Hepatocyte (in vitro differentiated cells): Measurements from ENCODE around the gene ADD1. TPM values are rescaled to one million over a fixed set of nuclear protein-coding genes. Genes with fewer than 3 reads are reported as not detected.

Source experiments
- DNase-seq: peaks from one replicate; pipeline ENCODE4 v3.0.0-alpha.2; 2016; ENCODE audit warnings: low spot score
- H2AFZ ChIP-seq: fragments of 200-600 bp; sonication (generic); 2 replicates; pipeline ENCODE4 v1.6.0; 2016; ENCODE audit warnings: antibody characterized with exemption, mild to moderate bottlenecking
- H3K27ac ChIP-seq: fragments of 200-600 bp; sonication (generic); 2 replicates; pipeline ENCODE4 v1.5.1; 2016; ENCODE audit warnings: mild to moderate bottlenecking
- H3K27me3 ChIP-seq: fragments of 200-600 bp; sonication (generic); 2 replicates; pipeline ENCODE4 v1.6.1; 2016
- H3K36me3 ChIP-seq: fragments of 200-600 bp; sonication (generic); replicated peaks from 2 replicates; pipeline ENCODE4 v1.5.1; 2016; ENCODE audit warnings: low read depth; ENCODE audit not compliant: insufficient read depth
- H3K4me1 ChIP-seq: fragments of 200-600 bp; sonication (generic); 2 replicates; pipeline ENCODE4 v1.5.1; 2016; ENCODE audit warnings: mild to moderate bottlenecking, moderate library complexity; ENCODE audit not compliant: insufficient read depth
- H3K4me2 ChIP-seq: fragments of 200-600 bp; sonication (generic); 2 replicates; pipeline ENCODE4 v1.6.0; 2016
- H3K4me3 ChIP-seq: fragments of 200-600 bp; sonication (generic); 2 replicates; pipeline ENCODE4 v1.5.1; 2016; ENCODE audit warnings: mild to moderate bottlenecking
- H3K79me2 ChIP-seq: fragments of 200-600 bp; sonication (generic); 2 replicates; pipeline ENCODE4 v1.6.0; 2017; ENCODE audit warnings: mild to moderate bottlenecking
- H3K9me2 ChIP-seq: fragments of 200-600 bp; sonication (generic); replicated peaks from 2 replicates; pipeline ENCODE4 v1.6.0; 2017; ENCODE audit warnings: mild to moderate bottlenecking; ENCODE audit not compliant: insufficient read depth
- H3K9me3 ChIP-seq: fragments of 200-600 bp; sonication (generic); 2 replicates; pipeline ENCODE4 v1.5.1; 2016; ENCODE audit warnings: low read depth, mild to moderate bottlenecking
- H4K20me1 ChIP-seq: fragments of 200-600 bp; sonication (generic); 2 replicates; pipeline ENCODE4 v1.6.0; 2016; ENCODE audit warnings: mild to moderate bottlenecking; ENCODE audit not compliant: insufficient read depth, poor library complexity, severe bottlenecking
- CTCF ChIP-seq: fragments of 200-600 bp; sonication (generic); IDR thresholded peaks from 2 replicates; pipeline ENCODE4 v1.5.1; 2016; ENCODE audit warnings: antibody characterized with exemption, mild to moderate bottlenecking; ENCODE audit not compliant: poor library complexity
- EZH2 ChIP-seq: fragments of 200-600 bp; sonication (generic); IDR thresholded peaks from 2 replicates; pipeline ENCODE4 v1.6.1; 2016; ENCODE audit warnings: antibody characterized with exemption, mild to moderate bottlenecking, borderline replicate concordance
- EZH2phosphoT487 ChIP-seq: fragments of 200-600 bp; sonication (generic); IDR thresholded peaks from one replicate; pipeline ENCODE4 v1.6.1; 2018; ENCODE audit warnings: antibody characterized with exemption, mild to moderate bottlenecking, low read depth, moderate library complexity; ENCODE audit not compliant: unreplicated experiment, severe bottlenecking
- WGBS: methylation state at CpG from one replicate; pipeline ENCODE4 v1.1.6; 2016; ENCODE audit warnings: low lambda C conversion rate; ENCODE audit errors: missing lambda C conversion rate; 5-methylcytosine and 5-hydroxymethylcytosine counted together
- polyA plus RNA-seq: library from polyadenylated mRNA; unstranded; fragments of >200 nt; fragmentation: Nextera tagmentation; extraction: Ambion mirVana; gene quantifications from 2 replicates; pipeline ENCODE4 v1.2.1, GENCODE V29; 2016
- total RNA-seq: library from RNA; depleted of rRNA; stranded (reverse); fragments of >200 nt; gene quantifications from 2 replicates; pipeline ENCODE4 v1.2.3, GENCODE V29; 2014

Gene ADD1
- total and polyA plus RNA-seq, 2 experiments from 2014 or later: 179 to 208 TPM

- TF ChIP-seq EZH2: no peak
- TF ChIP-seq EZH2phosphoT487: no peak
- TF ChIP-seq CTCF: no peak
- Histone ChIP-seq H3K27ac (no peak overlapping the region), H3K4me2 (no peak overlapping the region), H3K36me3 (no peaks in the 10 kb centered on the region), H4K20me1 (no peaks in the 10 kb centered on the region), H3K4me3 (no peak overlapping the region), H3K9me3 (no peaks in the 10 kb centered on the region), H3K9me2 (no peaks in the 10 kb centered on the region), H3K4me1 (no peaks in the 10 kb centered on the region), H2AFZ (no peak overlapping the region), H3K79me2 (no peaks in the 10 kb centered on the region), H3K27me3 (no peaks in the 10 kb centered on the region)
- WGBS: 100% methylated on average over 10 of the region's 18 CpGs
- DNase-seq: no peak
Observed at GRCh38 chr4:2829321-2829932, 14.2 kb upstream of the ADD1 start.

GRCh38 chr4:2829933-2830451, 13.7 kb upstream of the ADD1 start:
- Histone ChIP-seq H3K9me2 (no peaks in the 10 kb centered on the region), H3K4me1 (no peaks in the 10 kb centered on the region), H2AFZ (no peak overlapping the region), H3K27ac (no peak overlapping the region), H4K20me1 (no peaks in the 10 kb centered on the region), H3K27me3 (no peaks in the 10 kb centered on the region), H3K4me3 (no peak overlapping the region), H3K4me2 (no peak overlapping the region), H3K36me3 (no peaks in the 10 kb centered on the region), H3K9me3 (no peaks in the 10 kb centered on the region), H3K79me2 (no peaks in the 10 kb centered on the region)
- TF ChIP-seq CTCF (no peak), EZH2 (no peak), EZH2phosphoT487 (no peak)
- 94% methylated on average over 18 of the region's 19 CpGs for WGBS
- no peak for DNase-seq

GRCh38 chr4:2830632-2831610, 12.7 kb upstream of the ADD1 start:
- H3K4me3 ChIP-seq: no peak overlapping the region
- H3K9me2 ChIP-seq: no peaks in the 10 kb centered on the region
- no peaks in the 10 kb centered on the region for H3K36me3 ChIP-seq
- H3K4me1 ChIP-seq: no peaks in the 10 kb centered on the region
- no peaks in the 10 kb centered on the region for H3K79me2 ChIP-seq
- no peaks in the 10 kb centered on the region for H3K9me3 ChIP-seq
- H3K27me3 ChIP-seq: no peaks in the 10 kb centered on the region
- no peak overlapping the region for H2AFZ ChIP-seq
- 94% methylated on average over 37 of the region's 37 CpGs for WGBS
- no peak for TF ChIP-seq EZH2phosphoT487
- TF ChIP-seq CTCF: no peak
- TF ChIP-seq EZH2: no peak
- no peak overlapping the region for H3K4me2 ChIP-seq
- no peak overlapping the region for H3K27ac ChIP-seq
- no peaks in the 10 kb centered on the region for H4K20me1 ChIP-seq
- DNase-seq: no peak
